ENCODE data around the gene HLA-DPA1. TPM values are rescaled to one million over a fixed set of nuclear protein-coding genes. Genes with fewer than 3 reads are reported as not detected.

Gene HLA-DPA1
- total RNA-seq, 1 experiment from 2014 or later = 0.43 TPM

DNA sequence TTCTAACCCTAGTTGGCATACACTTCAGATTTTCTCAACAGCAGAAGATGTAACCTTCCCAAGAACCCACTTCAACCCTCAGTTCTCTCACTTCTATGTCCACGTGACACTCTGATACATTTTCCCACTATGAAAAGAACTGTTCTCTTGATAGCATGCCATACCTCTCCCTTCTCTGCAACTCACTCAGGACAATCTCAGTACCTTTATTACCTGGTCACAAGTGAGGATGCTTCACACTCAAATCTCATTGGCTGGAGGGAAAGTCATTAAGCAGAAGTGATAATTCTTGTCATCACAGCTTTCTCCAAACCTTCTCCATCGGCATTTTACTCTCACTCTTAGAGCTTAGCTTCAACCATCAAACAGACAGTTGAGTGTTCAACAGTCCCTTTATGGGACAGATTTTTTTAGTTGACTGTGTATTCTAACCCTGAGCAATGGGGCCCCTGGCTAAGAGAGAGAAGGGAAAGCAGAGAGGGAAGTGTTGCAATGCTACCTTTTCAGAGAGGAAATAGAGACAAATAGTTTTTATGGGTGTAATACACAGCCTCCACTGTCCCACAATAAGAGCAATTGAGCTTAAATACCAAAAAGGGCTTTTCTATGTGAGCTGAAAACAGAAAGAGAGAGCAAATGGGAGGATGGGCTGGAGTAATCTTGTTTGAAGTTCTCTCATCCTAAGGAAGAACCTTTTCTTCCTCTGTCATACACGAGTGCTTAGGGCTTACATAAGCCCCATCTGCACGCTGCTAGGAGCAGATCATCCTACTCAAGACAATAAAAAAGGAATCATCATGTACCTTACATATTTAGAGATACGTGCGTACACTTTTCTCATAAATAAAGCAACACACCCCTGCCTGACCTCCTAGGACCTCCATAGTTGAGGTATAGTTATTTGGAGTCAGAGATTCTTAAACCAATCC is 16.0 kb downstream of the HLA-DPA1 start:
- BruUV-seq (replicated peaks) = no TSS peak

DNA sequence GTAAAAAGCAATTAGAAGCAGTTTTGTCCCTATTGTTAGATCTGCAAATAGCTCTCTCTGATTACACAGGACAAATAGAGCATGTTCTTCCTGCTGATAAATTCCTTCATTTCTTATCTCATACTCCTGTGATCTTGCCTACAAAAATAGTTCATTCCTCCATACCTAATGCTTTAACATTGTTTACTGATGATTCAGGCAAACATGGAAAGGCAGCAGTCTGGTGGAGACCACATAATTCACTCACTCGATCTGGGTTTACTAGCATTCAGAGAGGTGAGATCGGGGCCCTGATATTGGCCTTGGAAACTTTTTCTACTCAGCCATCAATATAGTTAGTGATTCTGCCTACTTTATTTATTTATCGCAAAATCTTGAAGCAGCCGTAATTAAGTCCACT is 20.2 kb downstream of the HLA-DPA1 start:
- H3K9me3 ChIP-seq (ENCODE audit: low read depth, low read length, poor library complexity, severe bottlenecking) = no peaks in the 10 kb centered on the region
- TF ChIP-seq, protein P1, sequence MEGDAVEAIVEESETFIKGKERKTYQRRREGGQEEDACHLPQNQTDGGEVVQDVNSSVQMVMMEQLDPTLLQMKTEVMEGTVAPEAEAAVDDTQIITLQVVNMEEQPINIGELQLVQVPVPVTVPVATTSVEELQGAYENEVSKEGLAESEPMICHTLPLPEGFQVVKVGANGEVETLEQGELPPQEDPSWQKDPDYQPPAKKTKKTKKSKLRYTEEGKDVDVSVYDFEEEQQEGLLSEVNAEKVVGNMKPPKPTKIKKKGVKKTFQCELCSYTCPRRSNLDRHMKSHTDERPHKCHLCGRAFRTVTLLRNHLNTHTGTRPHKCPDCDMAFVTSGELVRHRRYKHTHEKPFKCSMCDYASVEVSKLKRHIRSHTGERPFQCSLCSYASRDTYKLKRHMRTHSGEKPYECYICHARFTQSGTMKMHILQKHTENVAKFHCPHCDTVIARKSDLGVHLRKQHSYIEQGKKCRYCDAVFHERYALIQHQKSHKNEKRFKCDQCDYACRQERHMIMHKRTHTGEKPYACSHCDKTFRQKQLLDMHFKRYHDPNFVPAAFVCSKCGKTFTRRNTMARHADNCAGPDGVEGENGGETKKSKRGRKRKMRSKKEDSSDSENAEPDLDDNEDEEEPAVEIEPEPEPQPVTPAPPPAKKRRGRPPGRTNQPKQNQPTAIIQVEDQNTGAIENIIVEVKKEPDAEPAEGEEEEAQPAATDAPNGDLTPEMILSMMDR (conservative IDR thresholded peaks at IDR 0.05; ENCODE audit: low read depth, low read length) = no peak
- TF ChIP-seq EZH2 (IDR thresholded peaks at IDR 0.05; ENCODE audit: borderline replicate concordance, low read depth, low read length, poor library complexity, severe bottlenecking) = no peak
- BruUV-seq (replicated peaks) = no TSS peak
- intact Hi-C loops (cut with micrococcal nuclease; ENCODE audit: unreplicated experiment) = no loop called here
- DNase-seq (ENCODE audit: low spot score) = no peak
- H3K36me3 ChIP-seq (ENCODE audit: insufficient read depth, low read length, poor library complexity, severe bottlenecking) = no peaks in the 10 kb centered on the region
- H3K4me1 ChIP-seq (ENCODE audit: insufficient read depth, low read length, poor library complexity, severe bottlenecking) = no peaks in the 10 kb centered on the region
- H3K27me3 ChIP-seq (replicated peaks; ENCODE audit: insufficient read depth, low read depth, low read length, poor library complexity) = peaks cover 11% of the 10 kb centered on the region
- POLR2A ChIA-PET (ENCODE audit: low non-redundant PET) = no interaction called here
- H3K27ac ChIP-seq (ENCODE audit: low read depth, low read length, poor library complexity, severe bottlenecking) = no peak overlapping the region
- CTCF ChIA-PET = no interaction called here
- H3K4me3 ChIP-seq (ENCODE audit: low read depth, low read length, poor library complexity, severe bottlenecking) = no peak overlapping the region

More for the DNA sequence above, 16.0 kb downstream of the HLA-DPA1 start:
- H3K27me3 ChIP-seq (replicated peaks; ENCODE audit: insufficient read depth, low read depth, low read length, poor library complexity) = peaks cover 3% of the 10 kb centered on the region
- ChIA-PET CTCF (no interaction called here), POLR2A (ENCODE audit: low non-redundant PET) (no interaction called here)
- DNase-seq (ENCODE audit: low spot score) = no peak
- intact Hi-C loops (cut with micrococcal nuclease; ENCODE audit: unreplicated experiment) = no loop called here
- no peaks in the 10 kb centered on the region for H3K4me1 ChIP-seq (ENCODE audit: insufficient read depth, low read length, poor library complexity, severe bottlenecking)
- H3K9me3 ChIP-seq (ENCODE audit: low read depth, low read length, poor library complexity, severe bottlenecking) = no peaks in the 10 kb centered on the region
- no peak for TF ChIP-seq EZH2 (IDR thresholded peaks at IDR 0.05; ENCODE audit: borderline replicate concordance, low read depth, low read length, poor library complexity, severe bottlenecking)
- TF ChIP-seq, protein P1 (conservative IDR thresholded peaks at IDR 0.05; ENCODE audit: low read depth, low read length) = no peak
- H3K36me3 ChIP-seq (ENCODE audit: insufficient read depth, low read length, poor library complexity, severe bottlenecking) = no peaks in the 10 kb centered on the region
- no peak overlapping the region for H3K27ac ChIP-seq (ENCODE audit: low read depth, low read length, poor library complexity, severe bottlenecking)
- H3K4me3 ChIP-seq (ENCODE audit: low read depth, low read length, poor library complexity, severe bottlenecking) = no peak overlapping the region

DNA sequence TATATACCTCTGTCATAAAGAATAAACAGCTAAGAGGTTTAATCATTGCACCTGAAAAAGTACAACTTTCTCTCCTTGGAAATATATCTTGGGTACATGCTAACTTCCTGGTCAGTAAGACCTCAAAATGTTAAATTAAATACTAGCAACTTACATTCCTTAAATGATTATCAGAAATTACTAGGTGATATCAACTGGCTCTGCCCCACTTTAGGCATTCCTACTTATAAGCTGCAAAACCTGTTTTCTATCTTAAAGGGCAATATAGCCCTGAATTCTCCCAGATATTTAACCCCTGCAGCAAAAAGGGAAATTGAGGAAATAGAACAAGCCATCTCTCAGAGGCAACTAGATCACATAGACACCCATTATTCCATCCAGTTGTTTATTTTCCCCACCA is 20.8 kb downstream of the HLA-DPA1 start:
- POLR2A ChIA-PET (ENCODE audit: low non-redundant PET) = no interaction called here
- Histone ChIP-seq H3K4me1 (ENCODE audit: insufficient read depth, low read length, poor library complexity, severe bottlenecking) (no peaks in the 10 kb centered on the region), H3K36me3 (ENCODE audit: insufficient read depth, low read length, poor library complexity, severe bottlenecking) (no peaks in the 10 kb centered on the region), H3K4me3 (ENCODE audit: low read depth, low read length, poor library complexity, severe bottlenecking) (no peak overlapping the region), H3K27ac (ENCODE audit: low read depth, low read length, poor library complexity, severe bottlenecking) (no peak overlapping the region), H3K27me3 (replicated peaks; ENCODE audit: insufficient read depth, low read depth, low read length, poor library complexity) (peaks cover 13% of the 10 kb centered on the region), H3K9me3 (ENCODE audit: low read depth, low read length, poor library complexity, severe bottlenecking) (no peaks in the 10 kb centered on the region)
- intact Hi-C loops (cut with micrococcal nuclease; ENCODE audit: unreplicated experiment) = no loop called here
- TF ChIP-seq, protein P1 (conservative IDR thresholded peaks at IDR 0.05; ENCODE audit: low read depth, low read length) = no peak
- no peak for TF ChIP-seq EZH2 (IDR thresholded peaks at IDR 0.05; ENCODE audit: borderline replicate concordance, low read depth, low read length, poor library complexity, severe bottlenecking)
- BruUV-seq (replicated peaks) = no TSS peak
- no peak for DNase-seq (ENCODE audit: low spot score)
- CTCF ChIA-PET = no interaction called here

Measured in A673 (cell line).